MM.1S (cell line): ENCODE data around the gene TMEM190.

Experiments used
- DNase-seq: peaks from one replicate; pipeline ENCODE4 v3.0.0-alpha.2; 2015
- H2AFZ ChIP-seq: fragments of 300-600 bp; sonication (generic); 2 replicates; pipeline ENCODE4 v1.6.0; 2016; ENCODE audit warnings: antibody characterized with exemption, low read length
- H3F3A ChIP-seq: fragments of 300-600 bp; sonication (generic); 2 replicates; pipeline ENCODE4 v1.6.1; 2016; ENCODE audit warnings: mild to moderate bottlenecking, antibody characterized with exemption, low read length, moderate library complexity, mixed read lengths; ENCODE audit not compliant: insufficient read depth
- H3K27ac ChIP-seq: fragments of 300-600 bp; sonication (generic); 2 replicates; pipeline ENCODE4 v1.5.1; 2016; ENCODE audit warnings: mild to moderate bottlenecking, low read length
- H3K27me3 ChIP-seq: fragments of 300-600 bp; sonication (generic); replicated peaks from 2 replicates; pipeline ENCODE4 v1.6.0; 2016; ENCODE audit warnings: low read length; ENCODE audit not compliant: insufficient read depth
- H3K36me3 ChIP-seq: fragments of 300-600 bp; sonication (generic); replicated peaks from 2 replicates; pipeline ENCODE4 v1.6.1; 2016; ENCODE audit warnings: mild to moderate bottlenecking, low read length, mixed read lengths; ENCODE audit not compliant: insufficient read depth
- H3K4me1 ChIP-seq: fragments of 300-600 bp; sonication (generic); 2 replicates; pipeline ENCODE4 v1.6.1; 2016; ENCODE audit warnings: low read length, mixed read lengths
- H3K4me2 ChIP-seq: fragments of 300-600 bp; sonication (generic); 2 replicates; pipeline ENCODE4 v1.6.0; 2016; ENCODE audit warnings: low read depth, low read length
- H3K4me3 ChIP-seq: fragments of 300-600 bp; sonication (generic); 2 replicates; pipeline ENCODE4 v1.5.1; 2016; ENCODE audit warnings: low read length, mixed read lengths
- H3K79me2 ChIP-seq: fragments of 300-600 bp; sonication (generic); 2 replicates; pipeline ENCODE4 v1.6.1; 2016; ENCODE audit warnings: mixed run types, low read length, mixed read lengths
- H3K9ac ChIP-seq: fragments of 300-600 bp; sonication (generic); 2 replicates; pipeline ENCODE4 v1.6.1; 2016; ENCODE audit warnings: low read length, mixed read lengths
- H3K9me2 ChIP-seq: fragments of 300-600 bp; sonication (generic); replicated peaks from 2 replicates; pipeline ENCODE4 v1.6.1; 2016; ENCODE audit warnings: mild to moderate bottlenecking, low read length, mixed read lengths; ENCODE audit not compliant: insufficient read depth
- H3K9me3 ChIP-seq: fragments of 300-600 bp; sonication (generic); replicated peaks from 2 replicates; pipeline ENCODE4 v1.6.1; 2016; ENCODE audit warnings: mild to moderate bottlenecking, low read length, mixed read lengths; ENCODE audit not compliant: insufficient read depth
- H4K20me1 ChIP-seq: fragments of 300-600 bp; sonication (generic); 2 replicates; pipeline ENCODE4 v1.6.1; 2016; ENCODE audit warnings: mild to moderate bottlenecking, low read length, moderate library complexity, mixed read lengths; ENCODE audit not compliant: insufficient read depth
- CTCF ChIP-seq: fragments of 300-600 bp; sonication (generic); IDR thresholded peaks from 2 replicates; pipeline ENCODE4 v1.5.1; 2016; ENCODE audit warnings: antibody characterized with exemption, low read length, mixed read lengths
- EZH2 ChIP-seq: fragments of 300-600 bp; sonication (generic); optimal IDR thresholded peaks from 2 replicates; pipeline ENCODE3; 2017; ENCODE audit warnings: low read depth, mild to moderate bottlenecking, antibody characterized with exemption, low read length, mixed read lengths
- EZH2phosphoT487 ChIP-seq: fragments of 300-600 bp; sonication (generic); IDR thresholded peaks from 2 replicates; pipeline ENCODE4 v1.6.1; 2018; ENCODE audit warnings: antibody characterized with exemption, low read length

TMEM190 gene

GRCh38 chr19:55372316-55373081 lies 4.1 kb upstream of the TMEM190 start:
- H4K20me1 ChIP-seq, result no peaks in the 10 kb centered on the region
- H3K9ac ChIP-seq, result no peak overlapping the region
- no peaks in the 10 kb centered on the region for H3K9me3 ChIP-seq
- H3K27me3 ChIP-seq, result peaks cover 63% of the 10 kb centered on the region
- no peaks in the 10 kb centered on the region for H3K36me3 ChIP-seq
- TF ChIP-seq EZH2phosphoT487 (no peak), EZH2 (no peak), CTCF (no peak)
- H3K9me2 ChIP-seq, result no peaks in the 10 kb centered on the region
- DNase-seq, result no peak
- no peak overlapping the region for H3K4me2 ChIP-seq
- H3K27ac ChIP-seq, result no peak overlapping the region
- H2AFZ ChIP-seq, result no peak overlapping the region
- H3K79me2 ChIP-seq, result no peaks in the 10 kb centered on the region
- H3K4me1 ChIP-seq, result no peaks in the 10 kb centered on the region; the same call in 1 of the 2 replicates
- H3F3A ChIP-seq, result no peaks in the 10 kb centered on the region; the same call in 1 of the 2 replicates
- no peak overlapping the region for H3K4me3 ChIP-seq

GRCh38 chr19:55373306-55373992 lies 3.2 kb upstream of the TMEM190 start:
- no peaks in the 10 kb centered on the region for H3K36me3 ChIP-seq
- no peak overlapping the region for H3K9ac ChIP-seq
- no peaks in the 10 kb centered on the region for H3K9me3 ChIP-seq
- no peak for DNase-seq
- TF ChIP-seq CTCF (no peak), EZH2phosphoT487 (no peak)
- H3F3A ChIP-seq, result no peaks in the 10 kb centered on the region; the same call in 1 of the 2 replicates
- peaks cover 54% of the 10 kb centered on the region for H3K27me3 ChIP-seq
- H3K4me1 ChIP-seq, result no peaks in the 10 kb centered on the region; the same call in 1 of the 2 replicates
- H3K27ac ChIP-seq, result no peak overlapping the region
- H3K4me2 ChIP-seq, result no peak overlapping the region
- H2AFZ ChIP-seq, result no peak overlapping the region
- no peaks in the 10 kb centered on the region for H4K20me1 ChIP-seq
- H3K4me3 ChIP-seq, result no peak overlapping the region
- no peaks in the 10 kb centered on the region for H3K79me2 ChIP-seq
- H3K9me2 ChIP-seq, result no peaks in the 10 kb centered on the region

GRCh38 chr19:55373993-55374757 lies 2.5 kb upstream of the TMEM190 start:
- Histone ChIP-seq H3K79me2 (no peaks in the 10 kb centered on the region), H3K9ac (no peak overlapping the region), H3F3A (no peaks in the 10 kb centered on the region; the same call in 1 of the 2 replicates), H3K27ac (no peak overlapping the region), H3K4me2 (no peak overlapping the region), H3K36me3 (no peaks in the 10 kb centered on the region), H3K9me2 (no peaks in the 10 kb centered on the region), H3K9me3 (no peaks in the 10 kb centered on the region), H3K27me3 (peaks cover 47% of the 10 kb centered on the region), H3K4me1 (no peaks in the 10 kb centered on the region; the same call in 1 of the 2 replicates), H2AFZ (no peak overlapping the region), H4K20me1 (no peaks in the 10 kb centered on the region), H3K4me3 (no peak overlapping the region)
- TF ChIP-seq EZH2phosphoT487 (no peak), EZH2 (no peak), CTCF (no peak)
- no peak for DNase-seq
